GM12878 (cell line): ENCODE measurements around the gene CASP6.

Source experiments
- EP300 ChIP-seq, 2 experiments: fragments of 150-350 bp in 1 of 2; IDR thresholded peaks; 2 replicates each; pipeline ENCODE4 v1.6.1; 2011 to 2012; ENCODE audit warnings: low read depth in 2 of 2, low read length in 2 of 2, borderline replicate concordance in 1 of 2, improper control_type of control experiment in 1 of 2, inconsistent platforms in 1 of 2; ENCODE audit not compliant: control insufficient read depth in 1 of 2
- EZH2 ChIP-seq: IDR thresholded peaks from 2 replicates; pipeline ENCODE4 v1.6.1; 2012; ENCODE audit warnings: low read depth, mild to moderate bottlenecking, control low read depth, inconsistent platforms, low read length, borderline replicate concordance; ENCODE audit not compliant: control insufficient read depth
- FOS ChIP-seq: IDR thresholded peaks from 3 replicates; pipeline ENCODE4 v1.6.1; 2011; ENCODE audit warnings: borderline replicate concordance; ENCODE audit not compliant: insufficient read length; ENCODE audit errors: extremely low read depth
- MEF2A ChIP-seq: IDR thresholded peaks from 2 replicates; pipeline ENCODE4 v1.6.1; 2011; ENCODE audit warnings: low read depth, mild to moderate bottlenecking, low read length, moderate library complexity; ENCODE audit not compliant: insufficient read depth
- SMC3 ChIP-seq: IDR thresholded peaks from 2 replicates; pipeline ENCODE4 v1.6.1; 2011; ENCODE audit warnings: low read length, improper control_type of control experiment, borderline replicate concordance

DNA sequence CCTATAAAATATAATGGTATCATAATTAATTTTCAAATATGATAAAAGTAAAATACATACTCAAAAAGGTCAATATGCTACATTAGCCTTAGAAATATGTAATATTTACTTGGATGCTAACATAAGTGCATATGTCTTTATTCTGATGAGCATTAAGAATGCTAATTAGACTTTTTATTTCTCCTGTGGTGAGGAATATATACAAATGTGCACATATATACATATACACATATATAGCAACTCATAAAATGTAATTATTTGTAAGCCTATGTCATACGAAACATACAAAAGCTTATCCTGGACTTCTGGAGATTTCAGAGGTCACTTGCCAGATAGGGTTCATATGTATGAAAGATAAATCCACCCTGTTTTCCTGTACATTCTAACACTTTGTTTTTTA, 15.5 kb upstream of the CASP6 start:
- TF ChIP-seq SMC3 (no peak), EZH2 (no peak), FOS (no peak), MEF2A (no peak), EP300 (IDR thresholded peaks at IDR 0.05; ENCODE audit: borderline replicate concordance in 1 of 2, control insufficient read depth in 1 of 2, low read depth in 2 of 2, low read length in 2 of 2) (no peak)
